HG03432 (cell line): Measurements from ENCODE around the gene FICD.

ENCODE experiments used
- ATAC-seq: cut with Tn5 transposase; IDR thresholded peaks from one replicate; pipeline ENCODE4 v1.9.1; 2021; ENCODE audit warnings: mild to moderate bottlenecking, moderate library complexity; ENCODE audit not compliant: unreplicated experiment

The FICD gene

GRCh38 chr12:108498136-108498535 is 16.9 kb upstream of the FICD start:
- no peak for ATAC-seq

- no peak for ATAC-seq
These were observed 12.2 kb upstream of the FICD start for GRCh38 chr12:108502922-108503321.

- ATAC-seq = no peak
These were observed 9.9 kb upstream of the FICD start for GRCh38 chr12:108505129-108505528.

- no peak for ATAC-seq
These were observed 7.0 kb upstream of the FICD start for GRCh38 chr12:108507971-108508642.

- no peak for ATAC-seq
These were observed 5.3 kb upstream of the FICD start for GRCh38 chr12:108509806-108510205.

- ATAC-seq = no peak
These were observed 4.2 kb upstream of the FICD start for GRCh38 chr12:108510836-108511235.

GRCh38 chr12:108511633-108512540 is 3.2 kb upstream of the FICD start:
- peak; percentile 27 for ATAC-seq

- peak; percentile 6 for ATAC-seq
These were observed 557 bp upstream of the FICD start for GRCh38 chr12:108514468-108514972.

GRCh38 chr12:108515916-108516315 is 839 bp downstream of the FICD start:
- ATAC-seq = no peak

GRCh38 chr12:108516511-108517275 is 1.6 kb downstream of the FICD start:
- no peak for ATAC-seq

GRCh38 chr12:108517288-108518100 is 2.4 kb downstream of the FICD start:
- no peak for ATAC-seq

- ATAC-seq = no peak
These were observed 3.1 kb downstream of the FICD start for GRCh38 chr12:108518101-108518715.

- no peak for ATAC-seq
These were observed 3.8 kb downstream of the FICD start for GRCh38 chr12:108518716-108519496.

GRCh38 chr12:108519558-108519957 is 4.5 kb downstream of the FICD start:
- no peak for ATAC-seq

- no peak for ATAC-seq
These were observed 8.3 kb downstream of the FICD start for GRCh38 chr12:108523365-108523764.

GRCh38 chr12:108525681-108526080 is 10.6 kb downstream of the FICD start:
- no peak for ATAC-seq

GRCh38 chr12:108526482-108527165 is 11.5 kb downstream of the FICD start:
- ATAC-seq = no peak

- no peak for ATAC-seq
These were observed 12.1 kb downstream of the FICD start for GRCh38 chr12:108527166-108527496.

GRCh38 chr12:108530161-108530560 is 15.1 kb downstream of the FICD start:
- ATAC-seq = no peak
